Spleen (tissue), 11 donors: ENCODE results near the gene AMOT. TPM values are rescaled to one million over a fixed set of nuclear protein-coding genes. Genes with fewer than 3 reads are reported as not detected.

Source experiments
- DNase-seq: peaks from one replicate; pipeline ENCODE4 v3.0.0-alpha.2; 2020
- H3K27ac ChIP-seq, 8 donors: fragments of 200-600 bp; sonication (generic) in 7 of 8; 1 replicate in 4 of 8; 2 replicates in 4 of 8; pipeline versions ENCODE4 v1.5.0 to v1.8.0; 2016 to 2021; ENCODE audit warnings: inconsistent platforms in 4 of 8, mild to moderate bottlenecking in 4 of 8, moderate library complexity in 1 of 8
- H3K27me3 ChIP-seq, 7 donors: fragments of 200-600 bp; sonication (generic) in 6 of 7; replicated peaks in 1 of 7; 1 replicate in 4 of 7; 2 replicates in 3 of 7; pipeline versions ENCODE4 v1.5.0 to v1.8.0; 2016 to 2021; ENCODE audit warnings: inconsistent platforms in 3 of 7, mild to moderate bottlenecking in 1 of 7
- H3K36me3 ChIP-seq, 6 donors: fragments of 200-600 bp; sonication (generic) in 5 of 6; 1 replicate in 4 of 6; 2 replicates in 2 of 6; pipeline versions ENCODE4 v1.5.0 to v1.8.0; 2016 to 2021; ENCODE audit warnings: inconsistent platforms in 2 of 6
- H3K4me1 ChIP-seq, 6 donors: fragments of 200-600 bp; sonication (generic) in 5 of 6; 1 replicate in 3 of 6; 2 replicates in 3 of 6; pipeline versions ENCODE4 v1.5.0 to v1.8.0; 2016 to 2021; ENCODE audit warnings: inconsistent platforms in 3 of 6
- H3K4me3 ChIP-seq, 8 donors: fragments of 200-600 bp; sonication (generic) in 7 of 8; 1 replicate in 4 of 8; 2 replicates in 4 of 8; pipeline versions ENCODE4 v1.5.0 to v1.8.0; 2016 to 2021; ENCODE audit warnings: inconsistent platforms in 4 of 8, mild to moderate bottlenecking in 4 of 8, moderate library complexity in 2 of 8
- H3K9me3 ChIP-seq, 8 donors: fragments of 200-600 bp; sonication (generic) in 7 of 8; 1 replicate in 4 of 8; 2 replicates in 4 of 8; pipeline versions ENCODE4 v1.5.0 to v1.8.0; 2016 to 2021; ENCODE audit warnings: inconsistent platforms in 4 of 8
- POLR2A ChIP-seq, 3 donors: fragments of 450-650 bp; IDR thresholded peaks; one replicate each; pipeline ENCODE4 v1.5.1; 2017; ENCODE audit warnings: antibody characterized with exemption in 3 of 3, mild to moderate bottlenecking in 1 of 3
- POLR2AphosphoS5 ChIP-seq, 3 donors: sonication (generic); formaldehyde crosslinking; IDR thresholded peaks; one replicate each; pipeline ENCODE4 v1.5.1; 2017; ENCODE audit warnings: antibody characterized with exemption in 3 of 3
- WGBS, 5 donors: extraction: QIAGEN DNeasy Blood & Tissue Kit in 3 of 5; methylation state at CpG; one replicate each; pipeline versions ENCODE4 v1.1.5 to v1.1.7; 2013 to 2018; 5-methylcytosine and 5-hydroxymethylcytosine counted together
- intact Hi-C: fragments of 100-400 bp; cut with DNase I; formaldehyde crosslinking; loops from one replicate; pipeline ENCODE4 v1.15.0; 2023; ENCODE audit warnings: low total_unique reads
- polyA plus RNA-seq, 3 donors: library from polyadenylated mRNA; stranded (reverse); fragments of 200-250 nt; gene quantifications; one replicate each; pipeline ENCODE4 v1.2.1, GENCODE V29; 2013
- total RNA-seq, 7 donors: library from RNA; depleted of rRNA in 3 of 7; stranded (reverse); fragments of >200 nt in 3 of 7; fragmentation: NEBNext Ultra II Directional in 4 of 7; extraction: Animal tissue kit (Norgen Biotek cat#: 25700) in 4 of 7; gene quantifications; one replicate each; pipeline versions ENCODE4 v1.1.0 to v1.2.1, GENCODE V29; 2016 to 2021
- TF ChIP-seq, protein P1 (sequence below), 11 experiments: fragments of 200-600 bp in 7 of 11; fragments of 450-650 bp in 4 of 11; sonication (generic) in 4 of 11; IDR thresholded peaks in 8 of 11; conservative IDR thresholded peaks in 3 of 11; 1 replicate in 7 of 11; 2 replicates in 4 of 11; pipeline versions ENCODE4 v1.4.0 to v1.8.0; 2016 to 2021; ENCODE audit warnings: antibody characterized with exemption in 11 of 11, inconsistent platforms in 4 of 11, mild to moderate bottlenecking in 1 of 11
- donor health status: healthy with polysubstance abuse.
- donor health status: DM: no; HTN: no; CAD: no; lungs with moderate emphysema.
- donor health status: DM: no; HTN: no; CAD: no.
- donor health status: Bipolar disorder and iron deficiency.
- donor health status: healthy.
- donor health status: DM: no; HTN: no; CAD: no.
- donor health status: DM: yes; HTN: yes; CAD: no.

The AMOT gene
- total and polyA plus RNA-seq, 10 donors, result 0.52 to 8.0 (median 3.6) TPM

GRCh38 chrX:112769034-112769433 lies 71.6 kb downstream of the AMOT start:
- 52 to 89% (median 84%) methylated on average over 3 of the region's 3 CpGs for WGBS, 5 donors
- intact Hi-C loops, result no loop called here
- no peaks in the 10 kb centered on the region for H3K27me3 ChIP-seq

GRCh38 chrX:112768563-112768962 lies 72.1 kb downstream of the AMOT start:
- 61 to 96% (median 85%) methylated on average over 2 of the region's 2 CpGs for WGBS, 5 donors
- no peaks in the 10 kb centered on the region for H3K27me3 ChIP-seq
- no peak for DNase-seq
- H3K4me1 ChIP-seq, result no peaks in the 10 kb centered on the region
- TF ChIP-seq POLR2A (IDR thresholded peaks at IDR 0.05) (no peak), POLR2AphosphoS5 (IDR thresholded peaks at IDR 0.05) (no peak)
- TF ChIP-seq, protein P1, sequence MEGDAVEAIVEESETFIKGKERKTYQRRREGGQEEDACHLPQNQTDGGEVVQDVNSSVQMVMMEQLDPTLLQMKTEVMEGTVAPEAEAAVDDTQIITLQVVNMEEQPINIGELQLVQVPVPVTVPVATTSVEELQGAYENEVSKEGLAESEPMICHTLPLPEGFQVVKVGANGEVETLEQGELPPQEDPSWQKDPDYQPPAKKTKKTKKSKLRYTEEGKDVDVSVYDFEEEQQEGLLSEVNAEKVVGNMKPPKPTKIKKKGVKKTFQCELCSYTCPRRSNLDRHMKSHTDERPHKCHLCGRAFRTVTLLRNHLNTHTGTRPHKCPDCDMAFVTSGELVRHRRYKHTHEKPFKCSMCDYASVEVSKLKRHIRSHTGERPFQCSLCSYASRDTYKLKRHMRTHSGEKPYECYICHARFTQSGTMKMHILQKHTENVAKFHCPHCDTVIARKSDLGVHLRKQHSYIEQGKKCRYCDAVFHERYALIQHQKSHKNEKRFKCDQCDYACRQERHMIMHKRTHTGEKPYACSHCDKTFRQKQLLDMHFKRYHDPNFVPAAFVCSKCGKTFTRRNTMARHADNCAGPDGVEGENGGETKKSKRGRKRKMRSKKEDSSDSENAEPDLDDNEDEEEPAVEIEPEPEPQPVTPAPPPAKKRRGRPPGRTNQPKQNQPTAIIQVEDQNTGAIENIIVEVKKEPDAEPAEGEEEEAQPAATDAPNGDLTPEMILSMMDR (IDR thresholded peaks at IDR 0.05 in 8 of 11, conservative IDR thresholded peaks at IDR 0.05 in 3 of 11), result no peak
- no peaks in the 10 kb centered on the region for H3K9me3 ChIP-seq
- intact Hi-C loops, result no loop called here
- no peaks in the 10 kb centered on the region for H3K36me3 ChIP-seq
- no peak overlapping the region for H3K27ac ChIP-seq
- H3K4me3 ChIP-seq, result no peak overlapping the region

More at GRCh38 chrX:112769034-112769433, 71.6 kb downstream of the AMOT start:
- Histone ChIP-seq H3K36me3 (no peaks in the 10 kb centered on the region), H3K4me3 (no peak overlapping the region), H3K9me3 (no peaks in the 10 kb centered on the region), H3K4me1 (no peaks in the 10 kb centered on the region), H3K27ac (no peak overlapping the region)
- TF ChIP-seq, protein P1 (IDR thresholded peaks at IDR 0.05 in 8 of 11, conservative IDR thresholded peaks at IDR 0.05 in 3 of 11), result no peak
- TF ChIP-seq POLR2AphosphoS5 (IDR thresholded peaks at IDR 0.05) (no peak), POLR2A (IDR thresholded peaks at IDR 0.05) (no peak)
- no peak for DNase-seq

- WGBS, 5 donors, result 78 to 90% (median 82%) methylated on average over 2 of the region's 2 CpGs
- no peaks in the 10 kb centered on the region for H3K27me3 ChIP-seq
- intact Hi-C loops, result no loop called here
- H3K4me3 ChIP-seq, result no peak overlapping the region
- DNase-seq, result no peak
- H3K36me3 ChIP-seq, result no peaks in the 10 kb centered on the region
- H3K4me1 ChIP-seq, result no peaks in the 10 kb centered on the region
- no peaks in the 10 kb centered on the region for H3K9me3 ChIP-seq
- TF ChIP-seq, protein P1 (IDR thresholded peaks at IDR 0.05 in 8 of 11, conservative IDR thresholded peaks at IDR 0.05 in 3 of 11), result no peak
- no peak for TF ChIP-seq POLR2AphosphoS5 (IDR thresholded peaks at IDR 0.05)
- TF ChIP-seq POLR2A (IDR thresholded peaks at IDR 0.05), result no peak
- no peak overlapping the region for H3K27ac ChIP-seq
Observed at GRCh38 chrX:112766774-112767173, 73.9 kb downstream of the AMOT start.

- H3K9me3 ChIP-seq, result no peaks in the 10 kb centered on the region
- 53 to 61% (median 58%) methylated on average over 7 of the region's 7 CpGs for WGBS, 5 donors
- H3K27ac ChIP-seq, result peak overlapping the region in 3 of 8 donors; percentile 15 to 34 (median 18)
- no peak overlapping the region for H3K4me3 ChIP-seq
- no peak for DNase-seq
- no peaks in the 10 kb centered on the region for H3K36me3 ChIP-seq
- TF ChIP-seq, protein P1 (IDR thresholded peaks at IDR 0.05 in 8 of 11, conservative IDR thresholded peaks at IDR 0.05 in 3 of 11), result no peak
- TF ChIP-seq POLR2A (IDR thresholded peaks at IDR 0.05), result no peak
- no peak for TF ChIP-seq POLR2AphosphoS5 (IDR thresholded peaks at IDR 0.05)
- intact Hi-C loops, result no loop called here
- peaks cover 0 to 7% (median 0%) of the 10 kb centered on the region in 7 donors for H3K27me3 ChIP-seq
- H3K4me1 ChIP-seq, result peaks cover 0 to 8% (median 0%) of the 10 kb centered on the region in 6 donors
Observed at GRCh38 chrX:112761242-112762207, 79.1 kb downstream of the AMOT start.
